ENCODE measurements around the gene DVL1.

DVL1 gene

GRCh38 chr1:1295154-1295923 lies 53.9 kb downstream of the DVL1 start:
- no peak for FAIRE-seq

GRCh38 chr1:1294250-1294890 lies 54.8 kb downstream of the DVL1 start:
- no peak for FAIRE-seq

GRCh38 chr1:1293263-1294249 lies 55.7 kb downstream of the DVL1 start:
- no peak for FAIRE-seq

GRCh38 chr1:1292851-1293250 lies 56.4 kb downstream of the DVL1 start:
- FAIRE-seq: no peak

GRCh38 chr1:1292442-1292779 lies 56.8 kb downstream of the DVL1 start:
- FAIRE-seq: no peak

- FAIRE-seq: no peak
Observed at GRCh38 chr1:1291548-1292441, 57.4 kb downstream of the DVL1 start.

- FAIRE-seq: no peak
Observed at GRCh38 chr1:1291023-1291528, 58.1 kb downstream of the DVL1 start.

GRCh38 chr1:1290238-1290731 lies 58.9 kb downstream of the DVL1 start:
- no peak for FAIRE-seq

GRCh38 chr1:1287288-1288110 lies 61.7 kb downstream of the DVL1 start:
- FAIRE-seq: no peak

- FAIRE-seq: no peak
Observed at GRCh38 chr1:1286313-1287261, 62.6 kb downstream of the DVL1 start.

GRCh38 chr1:1285611-1286311 lies 63.5 kb downstream of the DVL1 start:
- no peak for FAIRE-seq
